ENCODE measurements around the gene TRIM2.
"Not testable (repeated sequence)": the region's sequence is repeated elsewhere in the genome, so short reads cannot be mapped to it uniquely, and the experiment has no call there.

The TRIM2 gene

GRCh38 chr4:153189016-153189801 is 15.0 kb upstream of the TRIM2 start:
- peak; percentile 50 for DNase-seq (ENCODE audit: low read depth)

GRCh38 chr4:153191795-153192363 is 12.4 kb upstream of the TRIM2 start:
- no peak for DNase-seq (ENCODE audit: low read depth)

DNA sequence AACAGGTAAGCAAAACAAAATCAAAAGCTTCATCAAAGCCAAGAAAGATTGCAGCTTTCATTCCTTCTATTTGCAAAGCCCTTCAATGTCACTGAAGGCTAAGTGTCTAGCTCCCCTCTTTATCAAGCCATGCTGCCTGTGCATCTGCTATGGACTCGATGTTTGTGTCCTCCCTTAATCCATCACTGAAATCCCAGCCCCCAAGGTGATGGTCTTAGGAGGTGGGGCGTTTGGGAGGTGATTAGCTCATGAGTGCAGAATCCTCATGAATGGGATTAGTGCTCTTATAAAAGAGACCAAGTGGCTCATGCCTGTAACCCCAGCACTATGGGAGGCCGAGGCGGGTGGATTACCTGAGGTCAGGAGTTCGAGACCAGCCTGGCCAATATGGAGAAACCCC is 6.9 kb upstream of the TRIM2 start:
- DNase-seq (ENCODE audit: low read depth) = no peak

- DNase-seq (ENCODE audit: low read depth) = no peak
Measured at GRCh38 chr4:153198719-153199118, 5.5 kb upstream of the TRIM2 start.

DNA sequence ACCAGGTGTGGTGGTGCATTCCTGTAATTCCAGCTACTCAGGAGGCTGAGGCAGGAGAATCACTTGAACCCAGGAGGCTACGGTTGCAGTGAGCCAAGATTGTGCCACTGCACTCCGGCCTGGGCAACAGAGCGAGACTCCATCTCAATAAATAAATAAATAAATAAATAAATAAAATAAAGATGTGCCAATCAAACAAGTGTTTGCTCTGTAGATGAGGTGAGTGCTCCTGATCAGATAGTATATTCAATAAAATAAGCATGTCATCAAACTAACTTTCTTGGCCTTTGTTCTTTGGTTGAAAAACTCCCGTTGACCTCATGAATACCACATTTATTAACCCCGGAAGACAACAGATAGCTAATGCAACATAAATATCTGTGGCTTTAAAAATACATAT is 497 bp upstream of the TRIM2 start:
- DNase-seq (ENCODE audit: low read depth) = not testable (repeated sequence)

GRCh38 chr4:153204728-153205648 is 745 bp downstream of the TRIM2 start:
- DNase-seq (ENCODE audit: low read depth) = peak; percentile 22

- peak; percentile 2 for DNase-seq (ENCODE audit: low read depth)
Measured at GRCh38 chr4:153205757-153206156, 1.5 kb downstream of the TRIM2 start.

GRCh38 chr4:153206534-153206933 is 2.3 kb downstream of the TRIM2 start:
- DNase-seq (ENCODE audit: low read depth) = no peak

DNA sequence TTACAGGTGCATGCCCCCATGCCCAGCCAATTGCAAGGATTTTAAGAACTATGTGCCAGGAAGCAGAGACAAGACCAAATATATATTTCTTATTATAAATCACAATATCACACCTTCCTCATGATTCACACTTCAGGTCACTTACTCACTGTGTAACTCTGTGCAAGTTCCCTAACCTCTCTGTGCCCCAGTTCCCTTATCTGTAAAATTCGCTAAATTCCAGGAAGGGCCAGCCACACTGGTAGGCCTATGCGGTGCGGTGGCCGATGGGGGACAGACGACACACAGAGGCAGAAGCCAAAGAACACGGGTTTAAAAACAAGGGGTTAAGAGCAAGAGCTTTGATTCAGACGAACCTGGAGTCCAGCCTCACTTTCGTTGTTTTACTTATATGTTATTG is 2.8 kb downstream of the TRIM2 start:
- no peak for DNase-seq (ENCODE audit: low read depth)

DNA sequence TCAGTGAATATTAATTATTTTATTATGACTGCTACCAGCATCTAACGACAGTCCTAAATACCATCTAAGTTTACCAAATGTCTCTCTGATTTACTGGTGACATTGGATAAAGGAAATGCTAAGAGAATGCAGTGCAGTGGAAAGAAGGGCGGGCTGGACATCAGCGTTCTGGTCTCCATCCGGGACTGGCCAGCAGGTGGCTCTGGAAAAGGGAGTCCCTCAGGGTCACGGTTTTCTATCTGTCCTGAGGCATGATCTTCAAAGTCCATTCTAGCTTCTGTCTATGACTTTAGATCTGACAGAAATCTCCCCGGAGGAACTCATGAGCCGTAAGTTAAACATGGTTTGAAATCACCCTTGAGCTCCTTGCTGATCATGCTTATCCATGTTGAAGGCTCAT is 3.3 kb downstream of the TRIM2 start:
- DNase-seq (ENCODE audit: low read depth) = peak; percentile 55

DNA sequence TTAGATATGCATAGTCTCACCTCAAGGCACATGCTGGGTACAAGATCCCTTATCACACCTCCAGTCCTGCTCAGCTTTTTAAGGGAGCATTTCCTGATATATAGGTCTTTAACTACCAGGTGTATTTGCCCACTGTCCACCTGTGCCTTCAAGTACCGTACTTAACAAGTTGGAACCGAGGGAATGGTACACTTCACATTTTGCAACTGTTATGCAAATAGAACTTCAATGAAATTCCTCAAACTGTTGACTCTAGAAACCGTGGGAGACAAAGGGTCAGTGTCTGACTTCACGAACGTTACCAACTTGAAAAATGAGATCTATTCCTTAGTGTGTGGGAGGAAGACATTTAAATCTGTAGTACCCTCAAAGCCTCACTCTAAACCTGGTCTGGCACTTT is 5.2 kb downstream of the TRIM2 start:
- DNase-seq (ENCODE audit: low read depth) = no peak

DNA sequence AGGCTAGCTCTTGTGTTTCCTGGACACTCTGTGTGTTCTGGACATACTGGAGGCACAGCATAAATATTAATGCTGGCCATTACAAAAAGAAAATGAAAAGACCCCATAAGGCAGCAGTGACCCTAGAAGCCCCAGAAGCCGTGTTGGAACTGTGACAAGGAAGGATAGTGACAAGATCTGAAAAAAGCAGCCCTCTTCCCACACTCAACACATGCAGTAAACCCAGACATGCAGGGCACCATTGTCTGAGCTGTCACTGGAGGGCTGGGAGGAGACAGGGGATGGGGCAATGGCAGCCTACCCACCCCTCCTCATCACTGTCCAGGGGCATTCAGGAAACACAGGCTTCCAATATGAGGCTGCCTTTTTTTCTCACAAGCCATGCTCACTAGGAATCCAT is 6.5 kb downstream of the TRIM2 start:
- DNase-seq (ENCODE audit: low read depth) = no peak

DNA sequence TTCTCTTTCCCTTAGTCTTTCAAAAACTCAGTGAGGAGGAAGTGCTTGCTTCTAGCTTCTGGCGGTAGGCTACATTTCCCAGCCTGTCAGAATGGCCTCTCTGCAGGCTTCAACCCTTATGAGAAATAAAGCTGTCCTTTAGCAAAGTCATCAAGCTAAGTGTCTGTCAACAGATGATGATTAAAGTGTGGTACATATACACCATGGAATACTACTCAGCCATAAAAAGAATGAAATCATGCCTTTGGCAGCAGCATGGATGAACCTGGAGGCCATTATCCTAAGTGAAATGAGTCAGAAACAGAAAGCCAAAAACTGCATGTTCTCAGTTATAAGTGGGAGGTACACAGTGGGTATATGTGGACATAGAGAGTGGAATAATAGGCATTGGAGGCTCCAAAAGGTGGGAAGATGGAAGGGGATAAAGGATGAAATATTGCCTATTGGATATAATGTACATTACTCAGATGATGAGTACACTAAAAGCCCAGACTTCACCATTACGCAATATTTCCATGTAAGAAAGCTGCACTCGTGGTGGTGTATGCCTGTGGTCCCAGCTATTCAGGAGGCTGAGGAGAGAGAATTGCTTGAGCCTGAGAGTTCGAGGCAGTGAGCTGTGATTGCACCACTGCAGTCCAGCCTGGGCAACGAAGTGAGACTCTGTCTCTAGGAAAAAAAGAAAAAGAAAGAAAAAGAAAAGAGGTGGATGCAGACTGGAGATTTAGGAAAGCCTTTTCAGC is 7.9 kb downstream of the TRIM2 start:
- DNase-seq (ENCODE audit: low read depth) = peak; percentile 73

- peak; percentile 9 for DNase-seq (ENCODE audit: low read depth)
Measured at GRCh38 chr4:153212736-153213135, 8.5 kb downstream of the TRIM2 start.

- DNase-seq (ENCODE audit: low read depth) = no peak
Measured at GRCh38 chr4:153215921-153216320, 11.7 kb downstream of the TRIM2 start.

GRCh38 chr4:153216546-153216945 is 12.3 kb downstream of the TRIM2 start:
- DNase-seq (ENCODE audit: low read depth) = no peak

DNA sequence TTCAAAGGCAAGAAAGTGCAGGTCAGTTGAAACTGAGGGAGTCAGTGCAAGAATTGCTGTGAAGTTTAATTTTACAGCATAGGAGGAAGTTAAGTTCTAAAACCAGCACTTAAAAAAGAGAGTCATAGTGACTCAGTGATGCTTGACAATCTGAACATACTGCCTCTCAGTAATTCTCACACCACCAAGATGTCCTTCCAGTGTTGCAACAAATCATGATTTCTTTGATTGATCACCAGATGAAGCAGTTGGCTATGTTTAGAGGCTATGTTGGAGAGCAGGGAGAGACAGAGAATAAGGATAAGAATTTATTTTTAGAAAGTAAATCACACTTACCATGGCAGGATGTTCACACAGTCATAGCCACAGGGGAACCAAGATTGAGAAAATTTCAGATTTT is 13.2 kb downstream of the TRIM2 start:
- DNase-seq (ENCODE audit: low read depth) = peak; percentile 37

DNA sequence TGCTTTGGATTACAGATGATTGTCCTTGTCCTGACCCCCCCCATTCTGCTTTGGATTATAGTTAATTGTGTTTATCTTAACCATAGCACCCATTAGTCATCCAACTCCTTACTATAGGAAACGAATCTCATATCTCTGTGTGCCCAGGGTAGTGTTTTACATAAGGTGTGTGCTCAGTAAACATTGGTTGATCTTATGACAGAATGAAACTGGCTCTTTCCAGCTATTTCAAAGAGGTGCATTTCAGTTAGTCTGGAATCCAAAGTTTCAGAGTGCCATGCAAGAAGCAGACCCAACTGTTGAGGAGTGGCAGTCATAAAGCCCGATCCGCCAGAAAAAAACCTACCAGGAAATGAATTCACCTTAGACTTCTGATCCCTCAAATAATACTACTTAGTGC is 14.7 kb downstream of the TRIM2 start:
- DNase-seq (ENCODE audit: low read depth) = no peak

DNA sequence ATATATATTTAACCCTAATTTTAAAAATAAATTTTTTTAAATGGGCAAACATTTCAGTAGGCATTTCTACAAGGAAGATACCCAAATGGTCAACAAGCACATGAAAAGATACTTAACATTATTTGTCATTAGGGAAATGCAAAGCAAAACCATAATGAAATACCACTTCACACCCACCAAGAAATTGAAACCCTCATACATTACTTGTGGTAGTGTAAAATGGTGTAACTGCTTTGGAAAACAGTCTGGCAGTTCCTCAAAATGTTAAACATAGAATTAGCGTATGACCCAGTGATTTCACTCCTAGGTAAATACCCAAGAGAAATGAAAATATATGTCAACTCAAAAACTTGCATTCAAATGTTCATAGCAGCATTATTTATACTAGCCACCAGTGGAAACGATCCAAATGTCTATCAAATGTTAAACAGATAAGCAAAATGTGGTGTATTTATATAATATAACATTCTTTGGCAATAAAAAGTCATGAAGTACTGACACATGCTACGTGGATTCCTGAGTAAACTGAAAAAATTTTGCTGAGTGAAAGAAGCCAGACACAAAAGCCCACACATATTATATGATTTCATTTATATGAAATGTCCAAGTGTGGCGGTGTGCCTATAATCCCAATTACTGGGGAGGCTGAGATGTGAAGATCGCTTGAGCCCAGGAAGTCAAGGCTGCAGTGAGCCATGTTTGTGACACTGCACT is 16.6 kb downstream of the TRIM2 start:
- DNase-seq (ENCODE audit: low read depth) = peak; percentile 50

DNA sequence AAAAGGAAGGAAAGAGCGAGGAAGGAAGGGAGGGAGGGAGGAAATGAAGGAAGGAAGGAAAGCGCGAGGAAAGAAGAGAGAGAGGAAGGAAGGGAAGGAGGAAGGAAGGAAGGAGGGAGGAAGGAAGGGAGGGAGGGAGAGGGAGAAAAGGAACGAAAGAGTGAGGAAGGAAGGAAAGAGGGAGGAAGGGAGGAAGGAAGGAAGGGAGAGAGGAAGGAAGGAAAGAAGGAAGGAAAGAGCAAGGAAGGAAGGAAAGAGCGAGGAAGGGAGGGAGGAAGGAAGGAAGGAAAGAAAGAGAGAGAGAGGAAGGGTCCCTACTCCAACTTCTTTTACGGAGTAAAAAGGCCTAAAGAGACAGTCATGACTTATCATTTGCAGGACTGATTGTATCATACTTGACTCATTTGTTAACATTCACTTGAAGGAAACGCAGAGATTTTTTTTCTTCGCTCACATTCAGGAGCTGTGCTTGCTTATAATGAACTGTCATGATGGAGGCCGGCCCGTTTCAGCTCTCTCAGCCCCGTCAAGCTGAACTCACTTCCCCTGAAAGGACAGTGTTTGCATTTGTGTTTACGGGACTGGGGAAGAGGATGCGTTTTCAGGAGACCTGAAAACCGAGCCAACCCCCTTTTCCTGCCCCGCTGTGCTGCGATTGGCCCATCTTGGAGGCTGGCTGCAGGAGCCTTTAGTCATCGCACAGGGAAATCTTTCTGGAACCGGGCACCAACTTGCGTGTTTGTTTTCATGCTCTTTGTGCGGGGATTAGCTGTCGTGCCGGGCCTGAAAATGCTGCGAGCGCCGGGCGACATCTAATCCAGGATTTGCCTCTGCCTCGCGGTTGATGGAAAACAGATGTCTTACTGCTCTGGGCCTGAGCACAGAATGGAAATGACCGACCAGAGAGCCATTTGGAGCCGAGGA is 17.8 kb downstream of the TRIM2 start:
- DNase-seq (ENCODE audit: low read depth) = peak; percentile 88
